Upper lobe of left lung (tissue), 4 donors: ENCODE measurements around the gene MTAP.

Experiments used
- EP300 ChIP-seq, 4 donors: sonication (generic); formaldehyde crosslinking; IDR thresholded peaks; one replicate each; pipeline ENCODE4 v1.5.1; 2017; ENCODE audit warnings: antibody characterized with exemption in 4 of 4, control low read depth in 2 of 4
- POLR2A ChIP-seq, 4 donors: fragments of 450-650 bp; IDR thresholded peaks; one replicate each; pipeline ENCODE4 v1.5.1; 2016 to 2017; ENCODE audit warnings: antibody characterized with exemption in 4 of 4, mild to moderate bottlenecking in 2 of 4
- POLR2AphosphoS5 ChIP-seq, 2 donors: sonication (generic); formaldehyde crosslinking; IDR thresholded peaks; one replicate each; pipeline ENCODE4 v1.5.1; 2017; ENCODE audit warnings: antibody characterized with exemption in 2 of 2
- TF ChIP-seq, protein P1 (sequence below), 6 experiments: fragments of 450-650 bp in 4 of 6; fragments of 200-600 bp in 2 of 6; sonication (generic) in 2 of 6; IDR thresholded peaks; one replicate each; pipeline ENCODE4 v1.5.1; 2016 to 2019; ENCODE audit warnings: antibody characterized with exemption in 6 of 6

DNA sequence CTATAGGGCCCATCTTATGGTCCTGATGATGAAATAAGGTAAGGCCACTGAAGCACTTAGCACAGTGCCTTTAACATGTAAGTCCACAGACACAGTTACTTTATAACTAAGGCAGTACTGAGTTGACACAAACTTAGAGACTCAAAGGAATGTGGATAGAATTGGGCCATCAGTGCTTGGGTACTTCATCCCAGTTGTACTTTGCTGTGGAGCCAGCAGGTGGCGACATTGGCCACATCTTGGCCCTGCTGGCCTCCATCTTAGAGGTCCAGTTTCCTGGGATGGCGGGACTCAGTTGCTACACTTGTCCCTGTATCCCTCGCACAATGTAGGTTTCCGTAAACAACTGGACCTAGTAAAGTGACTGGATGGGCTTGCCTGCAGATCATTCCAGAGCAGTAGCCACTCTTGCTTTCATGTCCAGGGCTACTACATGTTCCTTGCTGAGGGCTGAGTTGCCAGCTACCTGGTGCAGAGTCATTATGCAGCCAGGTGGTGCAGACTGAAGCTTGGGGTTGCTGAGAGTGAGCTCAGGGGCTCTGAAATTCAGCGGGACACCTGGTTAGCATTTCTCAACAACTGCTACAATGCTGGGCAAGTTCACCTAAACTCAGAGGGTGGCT lies 10.6 kb downstream of the MTAP start:
- TF ChIP-seq EP300 (IDR thresholded peaks at IDR 0.05) (no peak), POLR2AphosphoS5 (IDR thresholded peaks at IDR 0.05) (no peak), POLR2A (IDR thresholded peaks at IDR 0.05) (no peak)
- TF ChIP-seq, protein P1, sequence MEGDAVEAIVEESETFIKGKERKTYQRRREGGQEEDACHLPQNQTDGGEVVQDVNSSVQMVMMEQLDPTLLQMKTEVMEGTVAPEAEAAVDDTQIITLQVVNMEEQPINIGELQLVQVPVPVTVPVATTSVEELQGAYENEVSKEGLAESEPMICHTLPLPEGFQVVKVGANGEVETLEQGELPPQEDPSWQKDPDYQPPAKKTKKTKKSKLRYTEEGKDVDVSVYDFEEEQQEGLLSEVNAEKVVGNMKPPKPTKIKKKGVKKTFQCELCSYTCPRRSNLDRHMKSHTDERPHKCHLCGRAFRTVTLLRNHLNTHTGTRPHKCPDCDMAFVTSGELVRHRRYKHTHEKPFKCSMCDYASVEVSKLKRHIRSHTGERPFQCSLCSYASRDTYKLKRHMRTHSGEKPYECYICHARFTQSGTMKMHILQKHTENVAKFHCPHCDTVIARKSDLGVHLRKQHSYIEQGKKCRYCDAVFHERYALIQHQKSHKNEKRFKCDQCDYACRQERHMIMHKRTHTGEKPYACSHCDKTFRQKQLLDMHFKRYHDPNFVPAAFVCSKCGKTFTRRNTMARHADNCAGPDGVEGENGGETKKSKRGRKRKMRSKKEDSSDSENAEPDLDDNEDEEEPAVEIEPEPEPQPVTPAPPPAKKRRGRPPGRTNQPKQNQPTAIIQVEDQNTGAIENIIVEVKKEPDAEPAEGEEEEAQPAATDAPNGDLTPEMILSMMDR (IDR thresholded peaks at IDR 0.05): peak; percentile 81 to 95 (median 90)
